Fibroblast of lung (primary cell): Measurements from ENCODE around the gene ZSCAN9. TPM values are rescaled to one million over a fixed set of nuclear protein-coding genes. Genes with fewer than 3 reads are reported as not detected.

Experiments used
- DNase-seq, 2 donors: peaks; one replicate each; pipeline versions ENCODE4 v3.0.0 to v3.0.0-alpha.2; 2010; ENCODE audit warnings: low read depth in 2 of 2
- H2AFZ ChIP-seq: 2 replicates; pipeline ENCODE4 v1.5.1; 2012; ENCODE audit warnings: low read length, control low read depth, inconsistent platforms
- H3K27ac ChIP-seq: 2 replicates; pipeline ENCODE4 v1.5.1; 2011; ENCODE audit warnings: low read length, control low read depth; ENCODE audit not compliant: insufficient read depth
- H3K27me3 ChIP-seq: 2 replicates; pipeline ENCODE4 v1.5.1; 2011; ENCODE audit warnings: mild to moderate bottlenecking, low read length; ENCODE audit not compliant: control insufficient read depth, insufficient read depth
- H3K36me3 ChIP-seq: 2 replicates; pipeline ENCODE4 v1.5.1; 2011; ENCODE audit warnings: low read length; ENCODE audit not compliant: control insufficient read depth, insufficient read depth
- H3K4me1 ChIP-seq: 2 replicates; pipeline ENCODE4 v1.5.1; 2011; ENCODE audit warnings: low read length; ENCODE audit not compliant: control insufficient read depth, insufficient read depth; ENCODE audit errors: extremely low read depth
- H3K4me2 ChIP-seq: 2 replicates; pipeline ENCODE4 v1.5.1; 2011; ENCODE audit warnings: low read length, control low read depth; ENCODE audit not compliant: insufficient read depth; ENCODE audit errors: extremely low read depth
- H3K4me3 ChIP-seq, 4 experiments: fragments of 200-600 bp in 1 of 4; sonication (generic) in 1 of 4; replicated peaks in 1 of 4; 2 replicates each; pipeline ENCODE4 v1.5.1; 2011 to 2016; ENCODE audit warnings: low read length in 4 of 4, low read depth in 3 of 4, mild to moderate bottlenecking in 3 of 4, control low read depth in 2 of 4, inconsistent platforms in 1 of 4, mixed read lengths in 1 of 4; ENCODE audit not compliant: insufficient read depth in 1 of 4; ENCODE audit errors: control extremely low read depth in 1 of 4
- H3K79me2 ChIP-seq: 2 replicates; pipeline ENCODE4 v1.5.1; 2012; ENCODE audit warnings: mild to moderate bottlenecking, low read length, inconsistent platforms; ENCODE audit not compliant: control insufficient read depth, insufficient read depth
- H3K9ac ChIP-seq: 2 replicates; pipeline ENCODE4 v1.5.1; 2011; ENCODE audit warnings: mild to moderate bottlenecking, low read length, control low read depth; ENCODE audit not compliant: insufficient read depth
- H3K9me3 ChIP-seq: 2 replicates; pipeline ENCODE4 v1.5.1; 2012; ENCODE audit warnings: low read depth, low read length; ENCODE audit not compliant: control insufficient read depth, insufficient read depth
- H4K20me1 ChIP-seq: 2 replicates; pipeline ENCODE4 v1.5.1; 2011; ENCODE audit warnings: low read length; ENCODE audit not compliant: control insufficient read depth, insufficient read depth; ENCODE audit errors: extremely low read depth
- EZH2 ChIP-seq: IDR thresholded peaks from 2 replicates; pipeline ENCODE4 v1.5.1; 2012; ENCODE audit warnings: low read length, control low read depth, mild to moderate bottlenecking; ENCODE audit errors: missing control alignments
- polyA plus RNA-seq, 2 donors: library from polyadenylated mRNA; depleted of rRNA in 1 of 2; stranded (reverse) in 1 of 2; unstranded in 1 of 2; fragments of >200 nt; gene quantifications; 2 replicates each; pipeline ENCODE4 v1.2.1, GENCODE V29; 2011 to 2012; ENCODE audit warnings: missing spikeins in 1 of 2
- total RNA-seq: library from RNA; depleted of rRNA; stranded (reverse); fragments of >200 nt; gene quantifications from 2 replicates; pipeline ENCODE4 v1.2.1, GENCODE V29; 2014
- TF ChIP-seq, protein P1 (sequence below), 2 donors: IDR thresholded peaks in 1 of 2; conservative IDR thresholded peaks in 1 of 2; 1 replicate in 1 of 2; 2 replicates in 1 of 2; pipeline ENCODE4 v1.5.1; 2011 to 2012; ENCODE audit warnings: low read length in 2 of 2, control low read depth in 1 of 2, inconsistent platforms in 1 of 2, low read depth in 1 of 2, mild to moderate bottlenecking in 1 of 2

Gene ZSCAN9
- total and polyA plus RNA-seq, 2 donors (not counting 1 experiment from before 2014, with no cell fraction given), result 11.3 to 11.6 TPM

DNA sequence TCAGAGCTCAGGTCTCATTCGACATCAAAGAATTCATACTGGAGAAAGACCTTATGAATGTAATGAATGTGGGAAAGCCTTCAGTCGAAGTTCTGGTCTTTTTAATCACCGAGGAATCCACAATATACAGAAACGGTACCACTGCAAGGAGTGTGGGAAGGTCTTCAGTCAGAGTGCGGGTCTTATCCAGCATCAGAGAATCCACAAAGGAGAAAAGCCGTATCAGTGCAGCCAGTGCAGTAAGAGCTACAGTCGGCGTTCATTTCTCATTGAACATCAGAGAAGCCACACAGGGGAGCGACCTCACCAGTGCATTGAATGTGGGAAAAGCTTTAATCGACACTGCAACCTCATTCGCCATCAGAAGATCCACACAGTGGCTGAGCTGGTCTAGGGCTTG, 7.7 kb downstream of the ZSCAN9 start:
- Histone ChIP-seq H3K9me3 (no peaks in the 10 kb centered on the region), H3K9ac (no peak overlapping the region), H3K4me2 (no peak overlapping the region), H3K27ac (no peak overlapping the region), H3K27me3 (no peaks in the 10 kb centered on the region), H3K79me2 (no peaks in the 10 kb centered on the region), H4K20me1 (no peaks in the 10 kb centered on the region), H2AFZ (no peak overlapping the region), H3K36me3 (peaks cover 16% of the 10 kb centered on the region), H3K4me1 (no peaks in the 10 kb centered on the region), H3K4me3 (no peak overlapping the region)
- TF ChIP-seq EZH2, result no peak
- TF ChIP-seq, protein P1, sequence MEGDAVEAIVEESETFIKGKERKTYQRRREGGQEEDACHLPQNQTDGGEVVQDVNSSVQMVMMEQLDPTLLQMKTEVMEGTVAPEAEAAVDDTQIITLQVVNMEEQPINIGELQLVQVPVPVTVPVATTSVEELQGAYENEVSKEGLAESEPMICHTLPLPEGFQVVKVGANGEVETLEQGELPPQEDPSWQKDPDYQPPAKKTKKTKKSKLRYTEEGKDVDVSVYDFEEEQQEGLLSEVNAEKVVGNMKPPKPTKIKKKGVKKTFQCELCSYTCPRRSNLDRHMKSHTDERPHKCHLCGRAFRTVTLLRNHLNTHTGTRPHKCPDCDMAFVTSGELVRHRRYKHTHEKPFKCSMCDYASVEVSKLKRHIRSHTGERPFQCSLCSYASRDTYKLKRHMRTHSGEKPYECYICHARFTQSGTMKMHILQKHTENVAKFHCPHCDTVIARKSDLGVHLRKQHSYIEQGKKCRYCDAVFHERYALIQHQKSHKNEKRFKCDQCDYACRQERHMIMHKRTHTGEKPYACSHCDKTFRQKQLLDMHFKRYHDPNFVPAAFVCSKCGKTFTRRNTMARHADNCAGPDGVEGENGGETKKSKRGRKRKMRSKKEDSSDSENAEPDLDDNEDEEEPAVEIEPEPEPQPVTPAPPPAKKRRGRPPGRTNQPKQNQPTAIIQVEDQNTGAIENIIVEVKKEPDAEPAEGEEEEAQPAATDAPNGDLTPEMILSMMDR (conservative IDR thresholded peaks at IDR 0.05 in 1 of 2, IDR thresholded peaks at IDR 0.05 in 1 of 2; ENCODE audit: low read depth in 1 of 2, low read length in 2 of 2), result no peak
- DNase-seq, result no peak

DNA sequence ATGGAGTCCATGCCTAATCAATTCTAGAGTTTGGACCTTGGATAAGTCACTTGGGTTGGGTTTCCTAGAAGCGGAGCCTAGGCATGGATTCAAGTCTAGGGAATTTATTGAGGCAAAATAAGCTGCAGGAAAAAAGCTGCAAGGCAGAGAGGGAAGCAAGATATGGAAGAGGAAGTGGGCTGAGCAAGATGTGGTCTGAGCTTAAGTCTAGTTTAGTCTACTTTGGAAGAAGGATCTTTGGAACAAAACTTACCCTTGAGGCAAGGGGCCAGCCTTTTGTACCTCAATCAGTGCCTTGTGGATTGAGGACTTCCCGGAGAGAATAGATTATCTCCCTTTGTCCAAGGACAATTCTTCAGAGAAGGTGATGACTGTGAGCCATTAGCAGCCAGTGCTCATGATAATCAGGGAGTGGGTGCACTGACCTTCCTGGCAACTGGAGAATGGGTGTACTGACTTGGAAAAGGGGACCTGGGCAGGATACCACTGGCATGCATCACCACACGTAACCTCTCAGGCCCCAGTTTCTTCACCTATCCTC, 10.9 kb downstream of the ZSCAN9 start:
- Histone ChIP-seq H3K4me1 (no peaks in the 10 kb centered on the region), H3K27ac (no peak overlapping the region), H3K79me2 (no peaks in the 10 kb centered on the region), H3K27me3 (no peaks in the 10 kb centered on the region), H3K9ac (no peak overlapping the region), H3K4me3 (no peak overlapping the region), H3K36me3 (peaks cover 8% of the 10 kb centered on the region), H2AFZ (no peak overlapping the region), H3K4me2 (no peak overlapping the region), H4K20me1 (no peaks in the 10 kb centered on the region), H3K9me3 (no peaks in the 10 kb centered on the region)
- no peak for TF ChIP-seq EZH2
- TF ChIP-seq, protein P1 (conservative IDR thresholded peaks at IDR 0.05 in 1 of 2, IDR thresholded peaks at IDR 0.05 in 1 of 2; ENCODE audit: low read depth in 1 of 2, low read length in 2 of 2), result no peak
- no peak for DNase-seq

DNA sequence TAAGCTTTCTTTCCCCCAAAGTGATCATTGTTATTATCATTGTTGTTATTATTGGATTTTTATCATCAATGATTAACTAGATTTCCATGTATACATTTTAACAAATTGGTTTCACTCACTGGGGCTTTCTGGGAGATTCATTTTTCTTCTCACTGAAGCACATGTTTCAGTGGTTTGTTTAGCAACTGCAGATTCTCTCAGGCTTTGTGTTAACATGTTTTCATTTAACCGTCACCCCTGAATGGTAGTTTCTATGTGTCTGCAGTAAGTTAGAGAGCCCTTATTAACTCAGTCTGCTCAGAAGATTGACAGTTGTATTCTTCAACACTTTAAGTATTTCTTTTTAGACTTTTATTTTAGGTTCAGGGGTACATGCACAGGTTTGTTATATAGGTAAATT, 14.6 kb downstream of the ZSCAN9 start:
- Histone ChIP-seq H3K4me3 (no peak overlapping the region), H3K4me1 (no peaks in the 10 kb centered on the region), H4K20me1 (no peaks in the 10 kb centered on the region), H3K27me3 (no peaks in the 10 kb centered on the region), H3K9me3 (no peaks in the 10 kb centered on the region), H3K36me3 (peaks cover 3% of the 10 kb centered on the region), H3K9ac (no peak overlapping the region), H3K27ac (no peak overlapping the region), H2AFZ (no peak overlapping the region), H3K79me2 (no peaks in the 10 kb centered on the region), H3K4me2 (no peak overlapping the region)
- DNase-seq, result no peak
- TF ChIP-seq, protein P1 (conservative IDR thresholded peaks at IDR 0.05 in 1 of 2, IDR thresholded peaks at IDR 0.05 in 1 of 2; ENCODE audit: low read depth in 1 of 2, low read length in 2 of 2), result no peak
- TF ChIP-seq EZH2, result no peak
